ENCODE data around the gene MTCP1.

GRCh38 chrX:155056877-155057792 is 13.8 kb downstream of the MTCP1 start:
- TF ChIP-seq CTCF (IDR thresholded peaks at IDR 0.05) (peak; percentile 51 to 74 (median 70)), POLR2AphosphoS5 (IDR thresholded peaks at IDR 0.05) (no peak), POLR2A (IDR thresholded peaks at IDR 0.05) (no peak)

Data from prostate gland (tissue), 2 donors.